Panc1 (cell line): ENCODE results near the gene EIF5A. TPM values are rescaled to one million over a fixed set of nuclear protein-coding genes. Genes with fewer than 3 reads are reported as not detected.

Experiments
- ATAC-seq: fragments of 200-7000 bp; cut with Tn5 transposase; 2 replicates; pipeline ENCODE4 v1.9.1; 2020; ENCODE audit warnings: mild to moderate bottlenecking, moderate library complexity
- BruUV-seq: library from RNA; stranded (reverse); fragments of 400-500 nt; replicated peaks from 2 replicates; lab custom pipeline; 2021; lab: Mats Ljungman, UMichigan
- CTCF ChIA-PET: fragments of 300-600 bp; sonication (Branson Sonifier 250); formaldehyde crosslinking; loops from one replicate; lab custom pipeline; 2022; ENCODE audit warnings: antibody characterized with exemption; lab: Charles Lee
- POLR2A ChIA-PET: fragments of 300-600 bp; sonication (Branson Sonifier 250); formaldehyde crosslinking; loops from one replicate; lab custom pipeline; 2022; ENCODE audit warnings: antibody characterized with exemption; lab: Charles Lee
- DNase-seq: peaks from one replicate; pipeline ENCODE4 v3.0.0-alpha.2; 2010; ENCODE audit warnings: low read depth, low spot score
- H3K27ac ChIP-seq: 2 replicates; pipeline ENCODE4 v1.5.1; 2011; ENCODE audit warnings: mild to moderate bottlenecking, low read length, inconsistent platforms
- H3K27me3 ChIP-seq: fragments of 200-500 bp; sonication (Bioruptor generic); 2 replicates; pipeline ENCODE4 v1.6.0; 2014; ENCODE audit warnings: low read length, inconsistent platforms; ENCODE audit not compliant: control insufficient read depth, insufficient read depth
- H3K36me3 ChIP-seq: fragments of 200-500 bp; sonication (Bioruptor generic); 2 replicates; pipeline ENCODE4 v1.5.1; 2014; ENCODE audit warnings: inconsistent platforms, mild to moderate bottlenecking, low read length, moderate library complexity; ENCODE audit not compliant: control insufficient read depth, insufficient read depth
- H3K4me1 ChIP-seq: 2 replicates; pipeline ENCODE4 v1.5.1; 2011; ENCODE audit warnings: inconsistent platforms, mild to moderate bottlenecking, low read length, moderate library complexity; ENCODE audit not compliant: control insufficient read depth, insufficient read depth
- H3K4me3 ChIP-seq, 2 experiments: 2 replicates each; pipeline ENCODE4 v1.5.1; 2011 to 2012; ENCODE audit warnings: low read depth in 2 of 2, low read length in 2 of 2, mild to moderate bottlenecking in 2 of 2, inconsistent platforms in 1 of 2, moderate library complexity in 1 of 2
- H3K9me3 ChIP-seq: fragments of 200-500 bp; sonication (Bioruptor generic); 2 replicates; pipeline ENCODE4 v1.5.1; 2014; ENCODE audit warnings: low read depth, mild to moderate bottlenecking, inconsistent platforms, low read length, moderate library complexity; ENCODE audit not compliant: control insufficient read depth, insufficient read depth
- CTCF ChIP-seq: fragments of 450-650 bp; IDR thresholded peaks from 2 replicates; pipeline ENCODE4 v1.5.1; 2017; ENCODE audit warnings: mild to moderate bottlenecking
- POLR2AphosphoS5 ChIP-seq: IDR thresholded peaks from 2 replicates; pipeline ENCODE4 v1.6.1; 2012; ENCODE audit warnings: mild to moderate bottlenecking, low read depth, low read length, moderate library complexity
- REST ChIP-seq, 2 experiments: IDR thresholded peaks; 2 replicates each; pipeline ENCODE4 v1.6.1; 2011 to 2012; ENCODE audit warnings: low read depth in 2 of 2, control low read depth in 1 of 2, low read length in 1 of 2, mild to moderate bottlenecking in 1 of 2, moderate library complexity in 1 of 2; ENCODE audit not compliant: insufficient read depth in 1 of 2
- TCF7L2 ChIP-seq: IDR thresholded peaks from 2 replicates; pipeline ENCODE4 v1.6.1; 2011; ENCODE audit warnings: mild to moderate bottlenecking, low read depth, low read length, inconsistent platforms
- in situ Hi-C: cut with HindIII; loops from 2 replicates; pipeline ENCODE4 v1.10.0; 2016; ENCODE audit warnings: low sequenced_read_pairs, low pct_unique_long_range_greater_than_20kb
- intact Hi-C: fragments of 100-400 bp; cut with micrococcal nuclease; formaldehyde crosslinking; loops from one replicate; pipeline ENCODE4 v1.10.0; 2022; ENCODE audit not compliant: unreplicated experiment
- total RNA-seq: library from RNA; stranded (reverse); gene quantifications from one replicate; pipeline ENCODE4 v1.2.1, GENCODE V29; 2021; ENCODE audit not compliant: unreplicated experiment

EIF5A gene
- total RNA-seq, 1 experiment from 2014 or later, result 728 TPM

- CTCF ChIA-PET, result interaction anchor here (0.8 to 1.3 kb wide), 2 partner anchors 17 to 32 kb away, joined by 3 to 13 read pairs; partner anchors contain the start of gene SLC2A4
- peaks cover 29% of the 10 kb centered on the region for H3K36me3 ChIP-seq
These were observed 5.1 kb downstream of the EIF5A start for GRCh38 chr17:7312432-7313087.

GRCh38 chr17:7313088-7313889 lies 5.9 kb downstream of the EIF5A start:
- ChIA-PET POLR2A (interaction anchor here (0.5 to 1.9 kb wide), 4 partner anchors 17 to 818 kb away, joined by 3 to 5 read pairs (median 4); partner anchors contain the start of gene SLC2A4), CTCF (interaction anchor here (0.8 to 1.3 kb wide), 3 partner anchors 16 to 32 kb away, joined by 3 to 13 read pairs (median 4); partner anchors contain the start of gene SLC2A4)
- in situ Hi-C loops (no loop called here), intact Hi-C loops (no loop called here)
- ATAC-seq, result peak; percentile 56
- peak overlapping the region; percentile 88; the same call in 1 of the 2 replicates for H3K27ac ChIP-seq
- H3K27me3 ChIP-seq, result no peaks in the 10 kb centered on the region
- peak overlapping the region in 1 of 2 experiments; percentile 75; a peak in 1 of 4 replicates for H3K4me3 ChIP-seq
- DNase-seq, result no peak
- peaks cover 42% of the 10 kb centered on the region for H3K4me1 ChIP-seq
- H3K36me3 ChIP-seq, result peaks cover 29% of the 10 kb centered on the region
- H3K9me3 ChIP-seq, result no peaks in the 10 kb centered on the region
- TF ChIP-seq REST (IDR thresholded peaks at IDR 0.05; ENCODE audit: insufficient read depth in 1 of 2, low read depth in 2 of 2, low read length in 1 of 2) (no peak), POLR2AphosphoS5 (peak; percentile 36; the same call in 1 of the 2 replicates), TCF7L2 (no peak), CTCF (no peak)
- no TSS peak for BruUV-seq

More at GRCh38 chr17:7312432-7313087, 5.1 kb downstream of the EIF5A start:
- H3K27ac ChIP-seq, result peak overlapping the region; percentile 36; the same call in 1 of the 2 replicates
- in situ Hi-C loops, result no loop called here
- no peak for ATAC-seq
- POLR2A ChIA-PET, result interaction anchor here (0.5 to 1.9 kb wide), 4 partner anchors 17 to 819 kb away, joined by 3 to 5 read pairs (median 4); partner anchors contain the start of gene SLC2A4
- no peak for DNase-seq
- H3K4me3 ChIP-seq, result no peak overlapping the region
- H3K4me1 ChIP-seq, result peaks cover 42% of the 10 kb centered on the region
- peak; percentile 43; the same call in 1 of the 2 replicates for TF ChIP-seq POLR2AphosphoS5
- TF ChIP-seq CTCF, result no peak
- TF ChIP-seq TCF7L2, result no peak
- intact Hi-C loops, result no loop called here
- no TSS peak for BruUV-seq
- H3K27me3 ChIP-seq, result no peaks in the 10 kb centered on the region
- H3K9me3 ChIP-seq, result no peaks in the 10 kb centered on the region
